WTC11 (cell line): Measurements from ENCODE around the gene CLUH. TPM values are rescaled to one million over a fixed set of nuclear protein-coding genes. Genes with fewer than 3 reads are reported as not detected.
A peak's percentile ranks its signal among the peaks of the same experiment; 100 is the strongest.

Source experiments
- ATAC-seq: fragments of 200-7000 bp; cut with Tn5 transposase; 2 replicates; pipeline ENCODE4 v1.10.0; 2021; ENCODE audit warnings: mild to moderate bottlenecking, moderate library complexity
- CTCF ChIA-PET: fragments of 300-600 bp; sonication (Branson Sonifier 250); formaldehyde crosslinking; loops from one replicate; lab custom pipeline; 2021; ENCODE audit warnings: antibody characterized with exemption; lab: Charles Lee
- POLR2A ChIA-PET: fragments of 350-600 bp; sonication (Branson Sonifier 250); formaldehyde crosslinking; loops from one replicate; lab custom pipeline; 2021; ENCODE audit warnings: antibody characterized with exemption; lab: Charles Lee
- DNase-seq: peaks from one replicate; pipeline ENCODE4 v3.0.0; 2021; ENCODE audit warnings: low spot score
- H3K27ac Mint-ChIP-seq: 2 replicates; pipeline ENCODE4 v1.8.0; 2021; ENCODE audit warnings: mixed read lengths
- H3K27me3 Mint-ChIP-seq: 2 replicates; pipeline ENCODE4 v1.8.0; 2021; ENCODE audit warnings: low read depth, mild to moderate bottlenecking, moderate library complexity, mixed read lengths
- H3K36me3 Mint-ChIP-seq: 2 replicates; pipeline ENCODE4 v1.8.0; 2021; ENCODE audit warnings: mixed read lengths
- H3K4me1 Mint-ChIP-seq: 2 replicates; pipeline ENCODE4 v1.8.0; 2022; ENCODE audit warnings: mixed read lengths
- H3K4me3 Mint-ChIP-seq: 2 replicates; pipeline ENCODE4 v1.8.0; 2021; ENCODE audit warnings: mild to moderate bottlenecking, moderate library complexity, mixed read lengths
- H3K9me3 Mint-ChIP-seq: 2 replicates; pipeline ENCODE4 v1.8.0; 2021; ENCODE audit warnings: mixed read lengths
- ATF1 ChIP-seq: sonication (generic); formaldehyde crosslinking; IDR thresholded peaks from 2 replicates; pipeline ENCODE4 v1.8.1; 2023; ENCODE audit warnings: mild to moderate bottlenecking, moderate library complexity, missing genetic modification reagents
- CREB1 ChIP-seq: sonication (generic); formaldehyde crosslinking; IDR thresholded peaks from 2 replicates; pipeline ENCODE4 v1.8.0; 2023; ENCODE audit warnings: mild to moderate bottlenecking, missing genetic modification reagents
- ELF4 ChIP-seq: sonication (generic); formaldehyde crosslinking; IDR thresholded peaks from 2 replicates; pipeline ENCODE4 v1.8.1; 2022; ENCODE audit warnings: low read depth, mild to moderate bottlenecking, moderate library complexity, missing genetic modification reagents
- GTF2I ChIP-seq: fragments of 250-450 bp; sonication (Bioruptor Pico); conservative IDR thresholded peaks from 2 replicates; pipeline ENCODE4 v1.4.0; 2021; ENCODE audit warnings: mild to moderate bottlenecking
- JAZF1 ChIP-seq: fragments of 250-450 bp; sonication (Bioruptor Pico); IDR thresholded peaks from 2 replicates; pipeline ENCODE4 v1.9.0; 2021; ENCODE audit warnings: moderate library complexity, mild to moderate bottlenecking, inconsistent platforms
- NFE2L1 ChIP-seq: sonication (generic); formaldehyde crosslinking; IDR thresholded peaks from 2 replicates; pipeline ENCODE4 v1.8.1; 2023; ENCODE audit warnings: missing genetic modification reagents
- NR2C2 ChIP-seq: sonication (generic); formaldehyde crosslinking; IDR thresholded peaks from 2 replicates; pipeline ENCODE4 v1.8.0; 2022; ENCODE audit warnings: mild to moderate bottlenecking, missing genetic modification reagents
- OVOL2 ChIP-seq: fragments of 250-450 bp; sonication (Bioruptor Pico); IDR thresholded peaks from 2 replicates; pipeline ENCODE4 v1.9.0; 2021; ENCODE audit warnings: mild to moderate bottlenecking, borderline replicate concordance
- RORB ChIP-seq: fragments of 250-450 bp; sonication (Bioruptor Pico); IDR thresholded peaks from 2 replicates; pipeline ENCODE4 v1.9.0; 2021; ENCODE audit warnings: mild to moderate bottlenecking
- SP1 ChIP-seq: sonication (generic); formaldehyde crosslinking; conservative IDR thresholded peaks from 2 replicates; pipeline ENCODE4 v1.8.1; 2022; ENCODE audit warnings: missing genetic modification reagents
- TCF7 ChIP-seq: sonication (generic); formaldehyde crosslinking; IDR thresholded peaks from 2 replicates; pipeline ENCODE4 v1.8.0; 2022; ENCODE audit warnings: mild to moderate bottlenecking, low read depth, missing genetic modification reagents, moderate library complexity
- ZNF317 ChIP-seq: sonication (generic); formaldehyde crosslinking; IDR thresholded peaks from 2 replicates; pipeline ENCODE4 v1.8.1; 2023; ENCODE audit warnings: low read depth, mild to moderate bottlenecking, moderate library complexity, missing genetic modification reagents, borderline replicate concordance
- ZNF396 ChIP-seq: fragments of 250-450 bp; sonication (Bioruptor Pico); IDR thresholded peaks from 2 replicates; pipeline ENCODE4 v1.8.0; 2021; ENCODE audit warnings: mild to moderate bottlenecking, moderate library complexity, borderline replicate concordance
- ZNF671 ChIP-seq: fragments of 250-450 bp; sonication (Bioruptor Pico); IDR thresholded peaks from 2 replicates; pipeline ENCODE4 v1.8.0; 2021; ENCODE audit warnings: mild to moderate bottlenecking
- total RNA-seq: library from RNA; stranded (reverse); gene quantifications from 3 replicates; pipeline ENCODE4 v1.2.3, GENCODE V29; 2021
- TF ChIP-seq, protein P1 (sequence below): fragments of 250-450 bp; sonication (Bioruptor Pico); IDR thresholded peaks from 2 replicates; pipeline ENCODE4 v1.9.0; 2021; ENCODE audit warnings: mild to moderate bottlenecking
- TF ChIP-seq, protein P2 (sequence below): sonication (generic); formaldehyde crosslinking; IDR thresholded peaks from 2 replicates; pipeline ENCODE4 v1.8.1; 2023; ENCODE audit warnings: mild to moderate bottlenecking, missing genetic modification reagents
- TF ChIP-seq, protein P3 (sequence below): fragments of 250-450 bp; sonication (Bioruptor Pico); IDR thresholded peaks from 2 replicates; pipeline ENCODE4 v2.1.2; 2022; ENCODE audit warnings: mild to moderate bottlenecking, moderate library complexity
- TF ChIP-seq, protein P4 (sequence below): sonication (generic); formaldehyde crosslinking; IDR thresholded peaks from 2 replicates; pipeline ENCODE4 v1.8.1; 2023; ENCODE audit warnings: mild to moderate bottlenecking, missing genetic modification reagents, moderate library complexity
- TF ChIP-seq, protein P5 (sequence below): fragments of 200-600 bp; IDR thresholded peaks from 2 replicates; pipeline ENCODE4 v1.8.0; 2022; ENCODE audit warnings: antibody characterized with exemption
- TF ChIP-seq, protein P6 (sequence below): sonication (generic); formaldehyde crosslinking; IDR thresholded peaks from 2 replicates; pipeline ENCODE4 v1.8.1; 2022; ENCODE audit warnings: mild to moderate bottlenecking, moderate library complexity, missing genetic modification reagents
- TF ChIP-seq, protein P7 (sequence below): sonication (generic); formaldehyde crosslinking; IDR thresholded peaks from 2 replicates; pipeline ENCODE4 v1.8.1; 2023; ENCODE audit warnings: mild to moderate bottlenecking, missing genetic modification reagents

CLUH gene
- total RNA-seq, 1 experiment from 2014 or later, result 105 TPM

DNA sequence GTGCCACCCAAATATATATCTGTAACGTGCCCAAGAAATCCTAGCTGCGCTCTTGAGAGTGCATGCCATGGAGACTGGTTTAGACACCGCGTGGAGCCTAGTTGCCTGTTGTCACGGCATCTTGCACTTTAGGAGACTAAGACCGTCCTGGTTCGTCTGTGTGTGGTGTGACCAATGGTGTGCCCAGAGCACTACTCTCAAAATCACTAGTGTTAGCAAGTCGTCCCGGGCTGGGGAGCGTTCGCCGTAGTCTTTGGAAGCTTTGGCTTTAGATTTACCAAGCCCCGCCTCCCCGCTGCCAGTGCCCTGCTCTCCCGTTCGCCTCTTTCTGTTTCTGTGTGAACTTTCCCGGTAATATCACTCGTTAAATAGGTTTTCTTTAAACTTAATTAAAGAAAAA is 27.0 kb downstream of the CLUH start:
- H3K36me3 Mint-ChIP-seq, result peaks cover 33% of the 10 kb centered on the region
- ATAC-seq (no peak), DNase-seq (no peak)
- no peak overlapping the region for H3K4me3 Mint-ChIP-seq
- no peaks in the 10 kb centered on the region for H3K9me3 Mint-ChIP-seq
- CTCF ChIA-PET, result interaction anchor here (0.9 to 3.1 kb wide), 2 partner anchors 18 to 302 kb away, joined by 3 to 14 read pairs; no protein-coding TSS in a partner anchor
- H3K27ac Mint-ChIP-seq, result peak overlapping the region; percentile 83
- POLR2A ChIA-PET, result no interaction called here
- H3K4me1 Mint-ChIP-seq, result peaks cover 5% of the 10 kb centered on the region
- H3K27me3 Mint-ChIP-seq, result no peaks in the 10 kb centered on the region
- TF ChIP-seq, protein P1, sequence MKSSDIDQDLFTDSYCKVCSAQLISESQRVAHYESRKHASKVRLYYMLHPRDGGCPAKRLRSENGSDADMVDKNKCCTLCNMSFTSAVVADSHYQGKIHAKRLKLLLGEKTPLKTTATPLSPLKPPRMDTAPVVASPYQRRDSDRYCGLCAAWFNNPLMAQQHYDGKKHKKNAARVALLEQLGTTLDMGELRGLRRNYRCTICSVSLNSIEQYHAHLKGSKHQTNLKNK (CRISPR knock-in tag), result no peak
- TF ChIP-seq ZNF317 (CRISPR knock-in tag), result no peak
- TF ChIP-seq ELF4 (CRISPR knock-in tag), result no peak
- TF ChIP-seq, protein P2, sequence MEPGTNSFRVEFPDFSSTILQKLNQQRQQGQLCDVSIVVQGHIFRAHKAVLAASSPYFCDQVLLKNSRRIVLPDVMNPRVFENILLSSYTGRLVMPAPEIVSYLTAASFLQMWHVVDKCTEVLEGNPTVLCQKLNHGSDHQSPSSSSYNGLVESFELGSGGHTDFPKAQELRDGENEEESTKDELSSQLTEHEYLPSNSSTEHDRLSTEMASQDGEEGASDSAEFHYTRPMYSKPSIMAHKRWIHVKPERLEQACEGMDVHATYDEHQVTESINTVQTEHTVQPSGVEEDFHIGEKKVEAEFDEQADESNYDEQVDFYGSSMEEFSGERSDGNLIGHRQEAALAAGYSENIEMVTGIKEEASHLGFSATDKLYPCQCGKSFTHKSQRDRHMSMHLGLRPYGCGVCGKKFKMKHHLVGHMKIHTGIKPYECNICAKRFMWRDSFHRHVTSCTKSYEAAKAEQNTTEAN (CRISPR knock-in tag), result no peak
- TF ChIP-seq, all 79 proteins: peak for 0

DNA sequence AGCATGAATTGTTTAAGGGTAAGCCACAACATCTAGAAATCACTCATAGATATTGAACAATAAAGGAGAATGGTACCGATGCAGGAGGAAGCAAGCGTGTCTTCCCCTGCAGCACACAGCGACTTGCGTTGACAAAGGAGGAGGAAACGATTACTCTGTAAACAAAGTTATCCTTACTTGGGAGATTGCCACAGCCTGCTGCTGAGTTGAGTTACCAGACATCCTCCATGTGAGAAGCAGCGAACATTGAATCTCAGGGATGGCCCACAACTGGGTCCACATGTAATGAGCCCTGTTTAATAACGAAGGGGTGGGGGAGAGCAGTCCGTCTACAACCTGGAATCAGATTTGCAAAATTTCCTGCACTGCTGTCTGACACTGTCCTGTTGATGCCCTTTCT is 27.7 kb downstream of the CLUH start:
- TF ChIP-seq SP1 (no peak), GTF2I (no peak), NFE2L1 (CRISPR knock-in tag) (no peak)
- TF ChIP-seq, protein P3, sequence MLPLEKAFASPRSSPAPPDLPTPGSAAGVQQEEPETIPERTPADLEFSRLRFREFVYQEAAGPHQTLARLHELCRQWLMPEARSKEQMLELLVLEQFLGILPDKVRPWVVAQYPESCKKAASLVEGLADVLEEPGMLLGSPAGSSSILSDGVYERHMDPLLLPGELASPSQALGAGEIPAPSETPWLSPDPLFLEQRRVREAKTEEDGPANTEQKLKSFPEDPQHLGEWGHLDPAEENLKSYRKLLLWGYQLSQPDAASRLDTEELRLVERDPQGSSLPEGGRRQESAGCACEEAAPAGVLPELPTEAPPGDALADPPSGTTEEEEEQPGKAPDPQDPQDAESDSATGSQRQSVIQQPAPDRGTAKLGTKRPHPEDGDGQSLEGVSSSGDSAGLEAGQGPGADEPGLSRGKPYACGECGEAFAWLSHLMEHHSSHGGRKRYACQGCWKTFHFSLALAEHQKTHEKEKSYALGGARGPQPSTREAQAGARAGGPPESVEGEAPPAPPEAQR (CRISPR knock-in tag), result no peak
- Mint-ChIP-seq H3K4me1 (peaks cover 1% of the 10 kb centered on the region), H3K9me3 (no peaks in the 10 kb centered on the region), H3K36me3 (peaks cover 37% of the 10 kb centered on the region), H3K27ac (0 out of 2 replicates have a peak overlapping the region, but pooled peaks have one; percentile 83), H3K4me3 (no peak overlapping the region), H3K27me3 (no peaks in the 10 kb centered on the region)
- CTCF ChIA-PET, result interaction anchor here (0.6 to 0.9 kb wide), 2 partner anchors 19 to 160 kb away, joined by 3 read pairs; no protein-coding TSS in a partner anchor
- no peak for DNase-seq
- no peak for ATAC-seq
- POLR2A ChIA-PET, result no interaction called here

DNA sequence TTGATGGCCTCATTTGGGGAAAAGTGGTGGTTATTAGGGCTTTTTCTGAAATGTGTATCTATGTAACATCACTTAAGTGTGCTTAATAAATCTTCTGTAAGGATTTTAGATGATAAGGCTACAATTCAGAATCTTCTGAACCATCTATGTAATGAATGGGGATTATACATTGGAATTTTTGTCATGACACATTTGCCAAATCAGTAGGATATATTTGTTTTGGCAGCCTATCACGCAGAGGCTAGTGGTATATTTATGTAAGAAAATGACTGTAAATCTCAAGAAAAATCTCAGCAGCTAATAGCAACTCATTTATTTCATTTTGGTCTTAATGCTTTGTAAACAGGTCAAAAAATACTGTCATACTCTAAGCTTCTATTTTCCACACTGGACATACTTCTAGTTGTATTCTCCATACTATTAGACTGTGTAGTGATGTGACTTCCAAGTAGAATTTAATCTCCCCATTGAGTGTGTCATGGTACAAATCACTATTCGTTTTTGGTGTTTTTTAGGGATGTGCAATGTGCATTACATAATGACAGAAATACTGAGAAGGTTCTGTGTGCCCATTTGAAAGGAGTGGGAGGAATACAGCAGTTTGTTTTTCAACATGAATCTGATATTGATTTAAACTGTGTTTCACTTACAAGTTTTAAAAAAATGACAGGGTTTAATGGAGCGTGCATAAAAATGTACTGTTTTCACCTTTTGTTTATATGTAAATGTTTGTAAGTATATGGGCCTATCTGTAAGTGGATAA is 29.2 kb downstream of the CLUH start:
- no peaks in the 10 kb centered on the region for H3K27me3 Mint-ChIP-seq
- H3K4me1 Mint-ChIP-seq, result no peaks in the 10 kb centered on the region
- H3K27ac Mint-ChIP-seq, result no peak overlapping the region; the same call in 1 of the 2 replicates
- no peak overlapping the region for H3K4me3 Mint-ChIP-seq
- DNase-seq, result no peak
- peaks cover 38% of the 10 kb centered on the region for H3K36me3 Mint-ChIP-seq
- no peak for ATAC-seq
- CTCF ChIA-PET, result no interaction called here
- no peaks in the 10 kb centered on the region for H3K9me3 Mint-ChIP-seq
- POLR2A ChIA-PET, result no interaction called here
- TF ChIP-seq CREB1 (CRISPR knock-in tag) (no peak), JAZF1 (CRISPR knock-in tag) (no peak), TCF7 (CRISPR knock-in tag) (no peak), ATF1 (no peak), OVOL2 (no peak), ZNF671 (CRISPR knock-in tag) (no peak), RORB (CRISPR knock-in tag) (no peak), NR2C2 (no peak), GTF2I (no peak), ZNF396 (no peak)
- TF ChIP-seq, protein P4, sequence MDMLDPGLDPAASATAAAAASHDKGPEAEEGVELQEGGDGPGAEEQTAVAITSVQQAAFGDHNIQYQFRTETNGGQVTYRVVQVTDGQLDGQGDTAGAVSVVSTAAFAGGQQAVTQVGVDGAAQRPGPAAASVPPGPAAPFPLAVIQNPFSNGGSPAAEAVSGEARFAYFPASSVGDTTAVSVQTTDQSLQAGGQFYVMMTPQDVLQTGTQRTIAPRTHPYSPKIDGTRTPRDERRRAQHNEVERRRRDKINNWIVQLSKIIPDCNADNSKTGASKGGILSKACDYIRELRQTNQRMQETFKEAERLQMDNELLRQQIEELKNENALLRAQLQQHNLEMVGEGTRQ, result no peak
- TF ChIP-seq, protein P5, sequence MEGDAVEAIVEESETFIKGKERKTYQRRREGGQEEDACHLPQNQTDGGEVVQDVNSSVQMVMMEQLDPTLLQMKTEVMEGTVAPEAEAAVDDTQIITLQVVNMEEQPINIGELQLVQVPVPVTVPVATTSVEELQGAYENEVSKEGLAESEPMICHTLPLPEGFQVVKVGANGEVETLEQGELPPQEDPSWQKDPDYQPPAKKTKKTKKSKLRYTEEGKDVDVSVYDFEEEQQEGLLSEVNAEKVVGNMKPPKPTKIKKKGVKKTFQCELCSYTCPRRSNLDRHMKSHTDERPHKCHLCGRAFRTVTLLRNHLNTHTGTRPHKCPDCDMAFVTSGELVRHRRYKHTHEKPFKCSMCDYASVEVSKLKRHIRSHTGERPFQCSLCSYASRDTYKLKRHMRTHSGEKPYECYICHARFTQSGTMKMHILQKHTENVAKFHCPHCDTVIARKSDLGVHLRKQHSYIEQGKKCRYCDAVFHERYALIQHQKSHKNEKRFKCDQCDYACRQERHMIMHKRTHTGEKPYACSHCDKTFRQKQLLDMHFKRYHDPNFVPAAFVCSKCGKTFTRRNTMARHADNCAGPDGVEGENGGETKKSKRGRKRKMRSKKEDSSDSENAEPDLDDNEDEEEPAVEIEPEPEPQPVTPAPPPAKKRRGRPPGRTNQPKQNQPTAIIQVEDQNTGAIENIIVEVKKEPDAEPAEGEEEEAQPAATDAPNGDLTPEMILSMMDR, result no peak
- TF ChIP-seq, protein P6, sequence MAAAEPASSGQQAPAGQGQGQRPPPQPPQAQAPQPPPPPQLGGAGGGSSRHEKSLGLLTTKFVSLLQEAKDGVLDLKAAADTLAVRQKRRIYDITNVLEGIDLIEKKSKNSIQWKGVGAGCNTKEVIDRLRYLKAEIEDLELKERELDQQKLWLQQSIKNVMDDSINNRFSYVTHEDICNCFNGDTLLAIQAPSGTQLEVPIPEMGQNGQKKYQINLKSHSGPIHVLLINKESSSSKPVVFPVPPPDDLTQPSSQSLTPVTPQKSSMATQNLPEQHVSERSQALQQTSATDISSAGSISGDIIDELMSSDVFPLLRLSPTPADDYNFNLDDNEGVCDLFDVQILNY (CRISPR knock-in tag), result no peak
- TF ChIP-seq, protein P7, sequence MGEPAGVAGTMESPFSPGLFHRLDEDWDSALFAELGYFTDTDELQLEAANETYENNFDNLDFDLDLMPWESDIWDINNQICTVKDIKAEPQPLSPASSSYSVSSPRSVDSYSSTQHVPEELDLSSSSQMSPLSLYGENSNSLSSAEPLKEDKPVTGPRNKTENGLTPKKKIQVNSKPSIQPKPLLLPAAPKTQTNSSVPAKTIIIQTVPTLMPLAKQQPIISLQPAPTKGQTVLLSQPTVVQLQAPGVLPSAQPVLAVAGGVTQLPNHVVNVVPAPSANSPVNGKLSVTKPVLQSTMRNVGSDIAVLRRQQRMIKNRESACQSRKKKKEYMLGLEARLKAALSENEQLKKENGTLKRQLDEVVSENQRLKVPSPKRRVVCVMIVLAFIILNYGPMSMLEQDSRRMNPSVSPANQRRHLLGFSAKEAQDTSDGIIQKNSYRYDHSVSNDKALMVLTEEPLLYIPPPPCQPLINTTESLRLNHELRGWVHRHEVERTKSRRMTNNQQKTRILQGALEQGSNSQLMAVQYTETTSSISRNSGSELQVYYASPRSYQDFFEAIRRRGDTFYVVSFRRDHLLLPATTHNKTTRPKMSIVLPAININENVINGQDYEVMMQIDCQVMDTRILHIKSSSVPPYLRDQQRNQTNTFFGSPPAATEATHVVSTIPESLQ, result no peak
- TF ChIP-seq, protein P3 (CRISPR knock-in tag), result no peak
